CD4-positive, alpha-beta T cell (primary cell): Measurements from ENCODE around the gene PEX19. TPM values are rescaled to one million over a fixed set of nuclear protein-coding genes. Genes with fewer than 3 reads are reported as not detected.

ENCODE experiments used
- ATAC-seq: fragments of 200-7000 bp; cut with Tn5 transposase; one replicate; pipeline ENCODE4 v1.10.0; 2022; ENCODE audit warnings: mild to moderate bottlenecking; ENCODE audit not compliant: poor library complexity
- CTCF ChIA-PET: fragments of 350-600 bp; sonication (Branson Sonifier 250); formaldehyde crosslinking; loops from one replicate; lab custom pipeline; 2021; ENCODE audit warnings: antibody characterized with exemption, inconsistent platforms; lab: Charles Lee
- POLR2A ChIA-PET: fragments of 350-600 bp; sonication (Branson Sonifier 250); formaldehyde crosslinking; loops from one replicate; lab custom pipeline; 2021; ENCODE audit warnings: antibody characterized with exemption, inconsistent platforms; lab: Charles Lee
- DNase-seq, 14 experiments: peaks; one replicate each; pipeline ENCODE4 v3.0.0-alpha.2; 2013 to 2020; ENCODE audit warnings: mixed read lengths in 2 of 14
- H3K27ac ChIP-seq, 2 donors: one replicate each; pipeline versions ENCODE4 v1.5.1 to v1.7.0; 2013; ENCODE audit warnings: low read length in 2 of 2, low read depth in 1 of 2, mild to moderate bottlenecking in 1 of 2
- H3K27me3 ChIP-seq, 2 experiments: 1 replicate in 1 of 2; 2 replicates in 1 of 2; pipeline versions ENCODE4 v1.6.1 to v1.7.0; 2013; ENCODE audit warnings: low read length in 2 of 2, control low read depth in 1 of 2, mild to moderate bottlenecking in 1 of 2, moderate library complexity in 1 of 2; ENCODE audit not compliant: insufficient read depth in 2 of 2, control insufficient read depth in 1 of 2
- H3K36me3 ChIP-seq: one replicate; pipeline ENCODE4 v1.6.1; 2013; ENCODE audit warnings: low read length, control low read depth; ENCODE audit not compliant: insufficient read depth
- H3K4me1 ChIP-seq: one replicate; pipeline ENCODE4 v1.6.1; 2013; ENCODE audit warnings: low read length, control low read depth; ENCODE audit not compliant: insufficient read depth
- H3K4me3 ChIP-seq: one replicate; pipeline ENCODE4 v1.5.1; 2013; ENCODE audit warnings: mild to moderate bottlenecking, low read length, moderate library complexity
- H3K9me3 ChIP-seq, 2 experiments: 1 replicate in 1 of 2; 2 replicates in 1 of 2; pipeline versions ENCODE4 v1.6.1 to v1.7.0; 2013; ENCODE audit warnings: low read length in 2 of 2, mild to moderate bottlenecking in 2 of 2, control low read depth in 1 of 2, moderate library complexity in 1 of 2; ENCODE audit not compliant: control insufficient read depth in 1 of 2, insufficient read depth in 1 of 2
- H3K27ac Mint-ChIP-seq: one replicate; pipeline ENCODE4 v1.8.0; 2020; ENCODE audit warnings: mixed read lengths
- H3K27me3 Mint-ChIP-seq: one replicate; pipeline ENCODE4 v1.8.0; 2021; ENCODE audit warnings: mixed read lengths
- H3K36me3 Mint-ChIP-seq: one replicate; pipeline ENCODE4 v1.8.0; 2021; ENCODE audit warnings: low read depth, mixed read lengths
- H3K4me1 Mint-ChIP-seq: one replicate; pipeline ENCODE4 v1.8.0; 2021; ENCODE audit warnings: low read depth, mixed read lengths
- H3K4me3 Mint-ChIP-seq: one replicate; pipeline ENCODE4 v1.8.0; 2020; ENCODE audit warnings: mild to moderate bottlenecking, mixed read lengths
- H3K9me3 Mint-ChIP-seq: one replicate; pipeline ENCODE4 v1.8.0; 2020; ENCODE audit warnings: mixed read lengths
- intact Hi-C, 2 experiments: fragments of 100-400 bp; cut with DNase I in 1 of 2; cut with micrococcal nuclease in 1 of 2; formaldehyde crosslinking; loops; one replicate each; pipeline versions ENCODE4 v1.15.1 to v1.9.0; 2023 to 2025; cut with DNase I, micrococcal nuclease
- total RNA-seq, 174 experiments: library from RNA in 2 of 174; stranded (reverse) in 2 of 174; gene quantifications; one replicate each; pipeline ENCODE4 v1.2.3 and lab custom pipeline; 2021 to 2026
- TF ChIP-seq, protein P1 (sequence below): fragments of 200-600 bp; IDR thresholded peaks from one replicate; pipeline ENCODE4 v1.8.0; 2022; ENCODE audit warnings: antibody characterized with exemption, mild to moderate bottlenecking

Gene PEX19
- total RNA-seq, 2 experiments from 2014 or later: 32.0 to 33.4 TPM

DNA sequence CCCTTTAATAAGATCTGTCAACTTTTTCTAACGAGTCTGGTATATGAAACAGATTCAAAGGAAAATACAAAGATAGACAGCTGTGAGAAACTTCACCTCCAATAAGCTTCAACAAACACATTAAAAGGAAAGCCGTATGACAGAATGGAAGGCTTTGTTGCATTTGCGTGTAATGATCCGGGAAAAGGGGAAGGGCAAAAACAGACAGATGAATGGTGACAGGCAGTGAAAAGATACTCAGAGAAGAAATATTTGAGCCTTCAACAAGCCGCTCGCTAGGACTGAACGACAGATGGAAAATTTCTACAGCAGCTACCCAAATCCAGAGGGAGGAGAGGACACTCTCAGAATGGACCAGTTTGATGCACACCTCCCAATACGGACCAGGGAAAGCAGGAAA lies 43.3 kb upstream of the PEX19 start:
- TF ChIP-seq, protein P1, sequence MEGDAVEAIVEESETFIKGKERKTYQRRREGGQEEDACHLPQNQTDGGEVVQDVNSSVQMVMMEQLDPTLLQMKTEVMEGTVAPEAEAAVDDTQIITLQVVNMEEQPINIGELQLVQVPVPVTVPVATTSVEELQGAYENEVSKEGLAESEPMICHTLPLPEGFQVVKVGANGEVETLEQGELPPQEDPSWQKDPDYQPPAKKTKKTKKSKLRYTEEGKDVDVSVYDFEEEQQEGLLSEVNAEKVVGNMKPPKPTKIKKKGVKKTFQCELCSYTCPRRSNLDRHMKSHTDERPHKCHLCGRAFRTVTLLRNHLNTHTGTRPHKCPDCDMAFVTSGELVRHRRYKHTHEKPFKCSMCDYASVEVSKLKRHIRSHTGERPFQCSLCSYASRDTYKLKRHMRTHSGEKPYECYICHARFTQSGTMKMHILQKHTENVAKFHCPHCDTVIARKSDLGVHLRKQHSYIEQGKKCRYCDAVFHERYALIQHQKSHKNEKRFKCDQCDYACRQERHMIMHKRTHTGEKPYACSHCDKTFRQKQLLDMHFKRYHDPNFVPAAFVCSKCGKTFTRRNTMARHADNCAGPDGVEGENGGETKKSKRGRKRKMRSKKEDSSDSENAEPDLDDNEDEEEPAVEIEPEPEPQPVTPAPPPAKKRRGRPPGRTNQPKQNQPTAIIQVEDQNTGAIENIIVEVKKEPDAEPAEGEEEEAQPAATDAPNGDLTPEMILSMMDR: no peak
- ATAC-seq (no peak), DNase-seq (no peak)
- Mint-ChIP-seq H3K9me3 (no peaks in the 10 kb centered on the region), H3K27ac (no peak overlapping the region), H3K4me3 (no peak overlapping the region), H3K27me3 (no peaks in the 10 kb centered on the region), H3K4me1 (peaks cover 4% of the 10 kb centered on the region), H3K36me3 (peaks cover 89% of the 10 kb centered on the region)
- Histone ChIP-seq H3K27ac (no peak overlapping the region), H3K4me3 (no peak overlapping the region), H3K27me3 (no peaks in the 10 kb centered on the region), H3K36me3 (peaks cover 96% of the 10 kb centered on the region), H3K9me3 (no peaks in the 10 kb centered on the region), H3K4me1 (no peaks in the 10 kb centered on the region)
- ChIA-PET CTCF (no interaction called here), POLR2A (no interaction called here)
- intact Hi-C loops: no loop called here

DNA sequence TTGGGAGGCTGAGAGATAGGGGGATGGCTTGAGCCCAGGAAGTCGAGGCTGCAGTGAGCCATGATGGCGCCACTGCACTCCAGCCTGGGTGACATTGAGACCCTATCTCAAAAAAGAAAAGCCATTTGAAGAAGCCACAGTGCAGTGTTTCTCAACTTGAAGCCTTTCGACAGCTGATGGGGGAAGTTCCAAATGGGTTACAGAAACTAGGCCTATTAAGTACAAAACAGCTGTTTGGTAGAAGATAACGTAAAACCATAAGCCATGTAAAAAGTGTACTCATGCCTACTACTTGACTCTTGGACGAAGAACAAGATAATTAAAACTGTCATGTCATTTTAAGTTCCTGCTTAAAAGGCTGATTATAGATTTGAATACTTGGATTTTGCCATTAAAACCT lies 41.5 kb upstream of the PEX19 start:
- Histone ChIP-seq H3K4me1 (no peaks in the 10 kb centered on the region), H3K27me3 (no peaks in the 10 kb centered on the region), H3K36me3 (peaks cover 97% of the 10 kb centered on the region), H3K27ac (no peak overlapping the region), H3K9me3 (no peaks in the 10 kb centered on the region), H3K4me3 (no peak overlapping the region)
- CTCF ChIA-PET: no interaction called here
- Mint-ChIP-seq H3K4me1 (peaks cover 9% of the 10 kb centered on the region), H3K9me3 (no peaks in the 10 kb centered on the region), H3K36me3 (peaks cover 93% of the 10 kb centered on the region), H3K27me3 (no peaks in the 10 kb centered on the region), H3K4me3 (no peak overlapping the region), H3K27ac (no peak overlapping the region)
- POLR2A ChIA-PET: interaction anchor here (1.0 kb wide), 1 partner anchor 18 kb away, joined by 3 read pairs; no protein-coding TSS in a partner anchor
- TF ChIP-seq, protein P1: no peak
- ATAC-seq (no peak), DNase-seq (no peak)
- intact Hi-C loops: no loop called here

DNA sequence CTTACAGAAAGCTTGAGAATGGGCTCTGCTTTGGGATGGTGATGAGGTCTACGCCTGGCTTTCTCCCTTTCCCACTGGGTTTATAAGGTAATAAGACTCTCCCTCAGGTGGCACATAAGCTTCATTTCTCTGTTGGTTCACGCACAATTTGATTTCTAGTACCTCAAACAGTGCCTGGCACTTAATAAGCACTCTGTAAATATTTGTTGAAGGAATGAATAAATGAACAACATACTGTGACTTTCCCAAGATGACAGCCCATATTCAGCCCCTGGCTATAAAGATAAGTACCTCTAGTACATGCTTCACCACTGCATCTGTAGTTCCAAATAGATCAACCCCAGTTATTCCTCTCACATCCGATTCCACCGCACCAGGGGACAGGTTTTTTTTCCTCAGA lies 40.3 kb upstream of the PEX19 start:
- ChIA-PET POLR2A (no interaction called here), CTCF (interaction anchor here (1.6 kb wide), 1 partner anchor 12 kb away, joined by 4 read pairs; no protein-coding TSS in a partner anchor)
- Histone ChIP-seq H3K9me3 (no peaks in the 10 kb centered on the region), H3K27me3 (no peaks in the 10 kb centered on the region), H3K27ac (no peak overlapping the region), H3K4me3 (no peak overlapping the region), H3K36me3 (peaks cover 87% of the 10 kb centered on the region), H3K4me1 (peaks cover 2% of the 10 kb centered on the region)
- Mint-ChIP-seq H3K9me3 (no peaks in the 10 kb centered on the region), H3K4me1 (peaks cover 16% of the 10 kb centered on the region), H3K36me3 (peaks cover 91% of the 10 kb centered on the region), H3K27me3 (no peaks in the 10 kb centered on the region), H3K4me3 (no peak overlapping the region), H3K27ac (no peak overlapping the region)
- TF ChIP-seq, protein P1: no peak
- ATAC-seq (no peak), DNase-seq (no peak)
- intact Hi-C loops: no loop called here
